ENCODE data around the gene TMEM169. TPM values are rescaled to one million over a fixed set of nuclear protein-coding genes. Genes with fewer than 3 reads are reported as not detected.

The TMEM169 gene
- total RNA-seq, 2 donors from 2014 or later = 1.1 to 3.8 TPM

DNA sequence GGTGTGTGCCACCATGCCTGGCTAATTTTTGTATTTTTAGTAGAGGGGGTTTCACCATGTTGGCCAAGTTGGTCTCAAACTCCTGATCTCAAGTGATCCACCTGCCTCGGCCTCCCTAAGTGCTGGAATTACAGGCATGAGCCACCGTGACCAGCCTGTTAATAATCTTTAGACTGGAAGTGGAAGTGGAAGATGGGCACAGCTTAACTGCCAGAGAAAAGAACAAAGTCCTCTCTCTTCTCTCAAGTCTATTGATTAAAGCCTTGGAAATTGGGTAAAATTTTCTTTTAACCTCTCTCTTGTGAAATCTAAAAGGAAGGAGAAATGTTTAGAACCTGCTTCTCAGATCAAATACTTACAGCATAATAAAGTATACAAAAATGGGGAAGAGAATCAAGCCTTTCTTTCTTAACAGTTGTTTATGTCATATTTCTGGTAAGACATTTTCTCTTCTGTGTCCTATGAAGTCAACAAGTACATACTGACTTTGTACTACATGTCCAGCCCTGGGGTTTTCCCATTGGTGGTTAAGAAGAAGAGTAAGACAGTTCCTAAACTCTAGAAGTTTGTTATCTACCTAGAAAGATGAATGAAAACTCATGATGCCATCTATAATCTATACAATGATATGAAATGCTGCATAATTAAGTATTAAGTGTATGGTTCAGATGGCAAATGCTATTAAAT, 4.6 kb downstream of the TMEM169 start:
- no peak for DNase-seq
- no peak overlapping the region for H3K4me3 ChIP-seq (ENCODE audit: low read length)
- Mint-ChIP-seq H3K27ac (no peak overlapping the region), H3K4me1 (peaks cover 17% of the 10 kb centered on the region), H3K36me3 (ENCODE audit: low read depth) (no peaks in the 10 kb centered on the region), H3K4me3 (no peak overlapping the region), H3K27me3 (ENCODE audit: insufficient read depth) (peaks cover 6% of the 10 kb centered on the region), H3K9me3 (no peaks in the 10 kb centered on the region)
- H3K36me3 ChIP-seq (ENCODE audit: control insufficient read depth, insufficient read depth, low read length) = no peaks in the 10 kb centered on the region
- H3K9me3 ChIP-seq (ENCODE audit: control insufficient read depth, low read length) = no peaks in the 10 kb centered on the region
- TF ChIP-seq, protein P1, sequence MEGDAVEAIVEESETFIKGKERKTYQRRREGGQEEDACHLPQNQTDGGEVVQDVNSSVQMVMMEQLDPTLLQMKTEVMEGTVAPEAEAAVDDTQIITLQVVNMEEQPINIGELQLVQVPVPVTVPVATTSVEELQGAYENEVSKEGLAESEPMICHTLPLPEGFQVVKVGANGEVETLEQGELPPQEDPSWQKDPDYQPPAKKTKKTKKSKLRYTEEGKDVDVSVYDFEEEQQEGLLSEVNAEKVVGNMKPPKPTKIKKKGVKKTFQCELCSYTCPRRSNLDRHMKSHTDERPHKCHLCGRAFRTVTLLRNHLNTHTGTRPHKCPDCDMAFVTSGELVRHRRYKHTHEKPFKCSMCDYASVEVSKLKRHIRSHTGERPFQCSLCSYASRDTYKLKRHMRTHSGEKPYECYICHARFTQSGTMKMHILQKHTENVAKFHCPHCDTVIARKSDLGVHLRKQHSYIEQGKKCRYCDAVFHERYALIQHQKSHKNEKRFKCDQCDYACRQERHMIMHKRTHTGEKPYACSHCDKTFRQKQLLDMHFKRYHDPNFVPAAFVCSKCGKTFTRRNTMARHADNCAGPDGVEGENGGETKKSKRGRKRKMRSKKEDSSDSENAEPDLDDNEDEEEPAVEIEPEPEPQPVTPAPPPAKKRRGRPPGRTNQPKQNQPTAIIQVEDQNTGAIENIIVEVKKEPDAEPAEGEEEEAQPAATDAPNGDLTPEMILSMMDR (conservative IDR thresholded peaks at IDR 0.05) = no peak
- no peak overlapping the region for H3K27ac ChIP-seq (ENCODE audit: low read depth, low read length)
- peaks cover 4% of the 10 kb centered on the region for H3K4me1 ChIP-seq (ENCODE audit: control insufficient read depth, insufficient read depth, low read length)
- H3K9ac ChIP-seq (ENCODE audit: extremely low read depth, low read length, poor library complexity, severe bottlenecking) = no peak overlapping the region
- no peaks in the 10 kb centered on the region for H3K27me3 ChIP-seq (ENCODE audit: control insufficient read depth, insufficient read depth, low read length, poor library complexity, severe bottlenecking)
- 81 to 95% methylated on average over 2 of the region's 2 CpGs for WGBS, 2 experiments (ENCODE audit: insufficient coverage in 1 of 2, insufficient read length in 1 of 2)

DNA sequence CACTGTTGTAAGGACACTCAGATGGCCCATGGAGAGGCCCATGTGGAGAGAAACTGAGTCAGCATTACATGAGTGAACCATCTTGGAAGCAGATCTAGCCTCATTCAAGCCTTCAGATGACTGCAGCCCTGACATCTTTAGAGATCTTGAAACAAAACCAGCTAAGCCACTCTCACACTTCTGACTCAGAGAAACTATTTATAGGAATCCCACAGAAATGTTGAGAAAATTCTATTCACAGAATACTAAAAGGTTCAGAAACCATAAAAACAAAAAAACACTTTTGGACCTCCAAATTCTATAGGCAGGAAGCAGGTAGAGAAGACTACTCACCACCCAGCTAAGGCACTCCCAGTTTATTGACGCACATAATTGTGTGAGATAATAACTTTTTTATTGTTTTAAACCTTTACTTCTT, 8.7 kb downstream of the TMEM169 start:
- WGBS, 2 experiments (ENCODE audit: insufficient coverage in 1 of 2, insufficient read length in 1 of 2) = no CpG with 5 or more reads among the region's 1 CpG
- no peak overlapping the region for H3K27ac Mint-ChIP-seq
- Histone ChIP-seq H3K36me3 (ENCODE audit: control insufficient read depth, insufficient read depth, low read length) (no peaks in the 10 kb centered on the region), H3K4me3 (ENCODE audit: low read length) (no peak overlapping the region), H3K27me3 (ENCODE audit: control insufficient read depth, insufficient read depth, low read length, poor library complexity, severe bottlenecking) (no peaks in the 10 kb centered on the region), H3K9me3 (ENCODE audit: control insufficient read depth, low read length) (no peaks in the 10 kb centered on the region), H3K27ac (ENCODE audit: low read depth, low read length) (no peak overlapping the region), H3K9ac (ENCODE audit: extremely low read depth, low read length, poor library complexity, severe bottlenecking) (no peak overlapping the region), H3K4me1 (ENCODE audit: control insufficient read depth, insufficient read depth, low read length) (no peaks in the 10 kb centered on the region)
- TF ChIP-seq, protein P1 (conservative IDR thresholded peaks at IDR 0.05) = no peak
- no peaks in the 10 kb centered on the region for H3K9me3 Mint-ChIP-seq
- H3K36me3 Mint-ChIP-seq (ENCODE audit: low read depth) = no peaks in the 10 kb centered on the region
- no peaks in the 10 kb centered on the region for H3K27me3 Mint-ChIP-seq (ENCODE audit: insufficient read depth)
- no peaks in the 10 kb centered on the region for H3K4me1 Mint-ChIP-seq
- H3K4me3 Mint-ChIP-seq = no peak overlapping the region
- DNase-seq = peak; percentile 24

DNA sequence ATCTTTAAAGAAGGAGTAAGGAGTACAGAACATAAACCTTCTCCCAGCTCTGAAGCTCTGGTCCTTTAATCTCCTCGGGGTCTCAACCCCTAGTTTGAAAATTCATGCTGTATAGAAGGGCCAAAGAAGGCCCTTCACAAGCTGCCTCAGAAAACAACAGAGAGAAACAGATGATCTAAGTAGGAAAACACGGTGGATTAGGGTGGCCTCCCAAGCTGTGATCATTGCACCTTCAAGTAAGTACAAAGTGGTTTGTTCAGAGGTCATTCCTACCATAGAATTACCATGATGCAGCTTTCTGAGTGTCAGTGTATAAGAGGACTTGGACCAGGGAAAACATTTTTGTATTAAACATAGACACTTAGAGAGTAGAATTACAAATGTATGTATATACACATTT, 10.9 kb downstream of the TMEM169 start:
- no peaks in the 10 kb centered on the region for H3K27me3 Mint-ChIP-seq (ENCODE audit: insufficient read depth)
- Histone ChIP-seq H3K36me3 (ENCODE audit: control insufficient read depth, insufficient read depth, low read length) (no peaks in the 10 kb centered on the region), H3K27ac (ENCODE audit: low read depth, low read length) (no peak overlapping the region), H3K27me3 (ENCODE audit: control insufficient read depth, insufficient read depth, low read length, poor library complexity, severe bottlenecking) (no peaks in the 10 kb centered on the region), H3K9ac (ENCODE audit: extremely low read depth, low read length, poor library complexity, severe bottlenecking) (no peak overlapping the region), H3K4me3 (ENCODE audit: low read length) (no peak overlapping the region), H3K9me3 (ENCODE audit: control insufficient read depth, low read length) (no peaks in the 10 kb centered on the region), H3K4me1 (ENCODE audit: control insufficient read depth, insufficient read depth, low read length) (no peaks in the 10 kb centered on the region)
- TF ChIP-seq, protein P1 (conservative IDR thresholded peaks at IDR 0.05) = no peak
- no peaks in the 10 kb centered on the region for H3K4me1 Mint-ChIP-seq
- no peak overlapping the region for H3K4me3 Mint-ChIP-seq
- no peaks in the 10 kb centered on the region for H3K9me3 Mint-ChIP-seq
- H3K36me3 Mint-ChIP-seq (ENCODE audit: low read depth) = no peaks in the 10 kb centered on the region
- DNase-seq = no peak
- H3K27ac Mint-ChIP-seq = no peak overlapping the region
- 71 to 84% methylated on average over 1 to 2 of the region's 2 CpGs for WGBS, 2 experiments (ENCODE audit: insufficient coverage in 1 of 2, insufficient read length in 1 of 2)

Measured in endodermal cell (in vitro differentiated cells).